GM23338 (cell line): ENCODE measurements around the gene HTR4. TPM values are rescaled to one million over a fixed set of nuclear protein-coding genes. Genes with fewer than 3 reads are reported as not detected.

Source experiments
- ATAC-seq: fragments of 200-7000 bp; cut with Tn5 transposase; 3 replicates; pipeline ENCODE4 v1.9.1; 2020
- DNase-seq: peaks from one replicate; pipeline ENCODE4 v3.0.0-alpha.2; 2015; ENCODE audit warnings: low spot score
- H2AFZ ChIP-seq: fragments of 200-600 bp; sonication (generic); 2 replicates; pipeline ENCODE4 v1.8.0; 2016; ENCODE audit warnings: antibody characterized with exemption, mild to moderate bottlenecking, moderate library complexity
- H3F3A ChIP-seq: fragments of 200-600 bp; sonication (generic); replicated peaks from 2 replicates; pipeline ENCODE4 v1.8.0; 2017; ENCODE audit warnings: antibody characterized with exemption, mixed run types, low read depth
- H3K27ac ChIP-seq: fragments of 200-600 bp; sonication (generic); 2 replicates; pipeline ENCODE4 v1.6.1; 2016; ENCODE audit warnings: low read depth
- H3K27me3 ChIP-seq: fragments of 200-600 bp; sonication (generic); 2 replicates; pipeline ENCODE4 v1.8.0; 2016; ENCODE audit warnings: mild to moderate bottlenecking, mixed run types, moderate library complexity; ENCODE audit not compliant: insufficient read depth
- H3K36me3 ChIP-seq: fragments of 200-600 bp; sonication (generic); 2 replicates; pipeline ENCODE4 v1.8.0; 2016; ENCODE audit warnings: mild to moderate bottlenecking; ENCODE audit not compliant: insufficient read depth
- H3K4me1 ChIP-seq: fragments of 200-600 bp; sonication (generic); 2 replicates; pipeline ENCODE4 v1.8.0; 2016; ENCODE audit warnings: mild to moderate bottlenecking, moderate library complexity; ENCODE audit not compliant: insufficient read depth
- H3K4me2 ChIP-seq: fragments of 200-600 bp; sonication (generic); 2 replicates; pipeline ENCODE4 v1.7.1; 2017; ENCODE audit warnings: mixed run types
- H3K4me3 ChIP-seq: fragments of 200-600 bp; sonication (generic); 2 replicates; pipeline ENCODE4 v1.6.1; 2016; ENCODE audit warnings: mixed run types
- H3K79me2 ChIP-seq: fragments of 200-600 bp; sonication (generic); replicated peaks from 2 replicates; pipeline ENCODE4 v1.8.0; 2017; ENCODE audit warnings: mild to moderate bottlenecking; ENCODE audit not compliant: insufficient read depth
- H3K9me2 ChIP-seq: fragments of 200-600 bp; sonication (generic); 2 replicates; pipeline ENCODE4 v1.8.0; 2017; ENCODE audit not compliant: insufficient read depth
- H4K20me1 ChIP-seq: fragments of 200-600 bp; sonication (generic); replicated peaks from 2 replicates; pipeline ENCODE4 v1.8.0; 2017; ENCODE audit warnings: mild to moderate bottlenecking; ENCODE audit not compliant: insufficient read depth
- H3K27ac Mint-ChIP-seq: 2 replicates; pipeline ENCODE4 v1.8.0; 2020; ENCODE audit warnings: inconsistent platforms, mild to moderate bottlenecking, moderate library complexity, mixed read lengths
- H3K27me3 Mint-ChIP-seq: 3 replicates; pipeline ENCODE4 v1.8.0; 2022; ENCODE audit warnings: low read depth, mild to moderate bottlenecking, moderate library complexity, mixed read lengths, inconsistent platforms; ENCODE audit not compliant: insufficient read depth, poor library complexity
- H3K36me3 Mint-ChIP-seq: 3 replicates; pipeline ENCODE4 v1.8.0; 2021; ENCODE audit warnings: low read depth, mild to moderate bottlenecking, inconsistent platforms, moderate library complexity, mixed read lengths
- H3K4me1 Mint-ChIP-seq: 3 replicates; pipeline ENCODE4 v1.8.0; 2020; ENCODE audit warnings: mild to moderate bottlenecking, inconsistent platforms, mixed read lengths
- H3K4me3 Mint-ChIP-seq: 3 replicates; pipeline ENCODE4 v1.8.0; 2021; ENCODE audit warnings: moderate library complexity, mild to moderate bottlenecking, inconsistent platforms, mixed read lengths
- H3K9me3 Mint-ChIP-seq: 3 replicates; pipeline ENCODE4 v1.8.0; 2020; ENCODE audit warnings: moderate library complexity, mild to moderate bottlenecking, inconsistent platforms, mixed read lengths
- EZH2 ChIP-seq: fragments of 200-600 bp; sonication (generic); IDR thresholded peaks from one replicate; pipeline ENCODE4 v1.8.0; 2017; ENCODE audit warnings: antibody characterized with exemption, mild to moderate bottlenecking, low read depth; ENCODE audit not compliant: unreplicated experiment
- EZH2phosphoT487 ChIP-seq: fragments of 200-600 bp; sonication (generic); IDR thresholded peaks from one replicate; pipeline ENCODE4 v1.8.1; 2018; ENCODE audit warnings: antibody characterized with exemption; ENCODE audit not compliant: unreplicated experiment
- JUNB ChIP-seq: IDR thresholded peaks from one replicate; pipeline ENCODE4 v1.6.1; 2016; ENCODE audit warnings: antibody characterized with exemption; ENCODE audit not compliant: unreplicated experiment
- NANOG ChIP-seq: IDR thresholded peaks from 2 replicates; pipeline ENCODE4 v1.6.1; 2016; ENCODE audit warnings: antibody characterized with exemption, borderline replicate concordance
- STAT1 ChIP-seq: IDR thresholded peaks from one replicate; pipeline ENCODE4 v1.6.1; 2016; ENCODE audit warnings: antibody characterized with exemption; ENCODE audit not compliant: unreplicated experiment
- polyA plus RNA-seq: library from polyadenylated mRNA; unstranded; fragments of >200 nt; fragmentation: Nextera tagmentation; extraction: Ambion mirVana; gene quantifications from 2 replicates; pipeline ENCODE4 v1.2.1, GENCODE V29; 2016
- total RNA-seq: library from RNA; depleted of rRNA; stranded (reverse); fragments of >200 nt; shearing (Covaris generic); gene quantifications from 2 replicates; pipeline ENCODE4 v1.2.3, GENCODE V29; 2014
- TF ChIP-seq, protein P1 (sequence below): fragments of 250-450 bp; sonication (Bioruptor Pico); IDR thresholded peaks from 2 replicates; pipeline ENCODE4 v1.5.0; 2020; ENCODE audit warnings: mild to moderate bottlenecking, moderate library complexity
- TF ChIP-seq, protein P2 (sequence below): IDR thresholded peaks from 2 replicates; pipeline ENCODE4 v1.6.1; 2016; ENCODE audit warnings: antibody characterized with exemption
- TF ChIP-seq, protein P3 (sequence below): IDR thresholded peaks from one replicate; pipeline ENCODE4 v1.6.1; 2018; ENCODE audit warnings: antibody characterized with exemption; ENCODE audit not compliant: unreplicated experiment
- TF ChIP-seq, protein P4 (sequence below), 2 experiments: fragments of 200-600 bp in 1 of 2; sonication (generic) in 1 of 2; conservative IDR thresholded peaks; 2 replicates each; pipeline versions ENCODE4 v1.5.1 to v1.6.1; 2016 to 2017; ENCODE audit warnings: antibody characterized with exemption in 2 of 2, low read depth in 2 of 2, mild to moderate bottlenecking in 2 of 2, moderate library complexity in 1 of 2

HTR4 gene
- total and polyA plus RNA-seq, 2 experiments from 2014 or later, result 0.10 TPM; not detected in 1

DNA sequence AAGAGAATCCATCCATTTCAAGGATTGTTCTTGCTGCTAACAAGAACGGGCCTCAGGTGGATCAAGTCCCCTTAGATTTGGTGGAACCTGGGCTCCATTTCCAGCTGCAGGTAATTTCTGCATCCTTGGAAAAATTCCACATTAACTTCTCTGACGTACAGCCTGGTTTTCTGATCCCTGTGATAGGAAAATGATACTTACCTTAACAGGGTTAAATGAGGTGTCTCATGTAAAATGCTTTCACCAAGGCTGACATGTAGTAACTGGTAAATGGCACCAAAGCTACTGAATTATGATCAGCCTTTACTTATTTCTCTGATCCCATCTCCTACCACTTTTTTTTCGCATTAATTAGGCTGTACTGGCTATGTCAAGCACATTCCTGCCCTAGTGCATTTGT lies 176.9 kb downstream of the HTR4 start (continued):
- TF ChIP-seq, protein P1, sequence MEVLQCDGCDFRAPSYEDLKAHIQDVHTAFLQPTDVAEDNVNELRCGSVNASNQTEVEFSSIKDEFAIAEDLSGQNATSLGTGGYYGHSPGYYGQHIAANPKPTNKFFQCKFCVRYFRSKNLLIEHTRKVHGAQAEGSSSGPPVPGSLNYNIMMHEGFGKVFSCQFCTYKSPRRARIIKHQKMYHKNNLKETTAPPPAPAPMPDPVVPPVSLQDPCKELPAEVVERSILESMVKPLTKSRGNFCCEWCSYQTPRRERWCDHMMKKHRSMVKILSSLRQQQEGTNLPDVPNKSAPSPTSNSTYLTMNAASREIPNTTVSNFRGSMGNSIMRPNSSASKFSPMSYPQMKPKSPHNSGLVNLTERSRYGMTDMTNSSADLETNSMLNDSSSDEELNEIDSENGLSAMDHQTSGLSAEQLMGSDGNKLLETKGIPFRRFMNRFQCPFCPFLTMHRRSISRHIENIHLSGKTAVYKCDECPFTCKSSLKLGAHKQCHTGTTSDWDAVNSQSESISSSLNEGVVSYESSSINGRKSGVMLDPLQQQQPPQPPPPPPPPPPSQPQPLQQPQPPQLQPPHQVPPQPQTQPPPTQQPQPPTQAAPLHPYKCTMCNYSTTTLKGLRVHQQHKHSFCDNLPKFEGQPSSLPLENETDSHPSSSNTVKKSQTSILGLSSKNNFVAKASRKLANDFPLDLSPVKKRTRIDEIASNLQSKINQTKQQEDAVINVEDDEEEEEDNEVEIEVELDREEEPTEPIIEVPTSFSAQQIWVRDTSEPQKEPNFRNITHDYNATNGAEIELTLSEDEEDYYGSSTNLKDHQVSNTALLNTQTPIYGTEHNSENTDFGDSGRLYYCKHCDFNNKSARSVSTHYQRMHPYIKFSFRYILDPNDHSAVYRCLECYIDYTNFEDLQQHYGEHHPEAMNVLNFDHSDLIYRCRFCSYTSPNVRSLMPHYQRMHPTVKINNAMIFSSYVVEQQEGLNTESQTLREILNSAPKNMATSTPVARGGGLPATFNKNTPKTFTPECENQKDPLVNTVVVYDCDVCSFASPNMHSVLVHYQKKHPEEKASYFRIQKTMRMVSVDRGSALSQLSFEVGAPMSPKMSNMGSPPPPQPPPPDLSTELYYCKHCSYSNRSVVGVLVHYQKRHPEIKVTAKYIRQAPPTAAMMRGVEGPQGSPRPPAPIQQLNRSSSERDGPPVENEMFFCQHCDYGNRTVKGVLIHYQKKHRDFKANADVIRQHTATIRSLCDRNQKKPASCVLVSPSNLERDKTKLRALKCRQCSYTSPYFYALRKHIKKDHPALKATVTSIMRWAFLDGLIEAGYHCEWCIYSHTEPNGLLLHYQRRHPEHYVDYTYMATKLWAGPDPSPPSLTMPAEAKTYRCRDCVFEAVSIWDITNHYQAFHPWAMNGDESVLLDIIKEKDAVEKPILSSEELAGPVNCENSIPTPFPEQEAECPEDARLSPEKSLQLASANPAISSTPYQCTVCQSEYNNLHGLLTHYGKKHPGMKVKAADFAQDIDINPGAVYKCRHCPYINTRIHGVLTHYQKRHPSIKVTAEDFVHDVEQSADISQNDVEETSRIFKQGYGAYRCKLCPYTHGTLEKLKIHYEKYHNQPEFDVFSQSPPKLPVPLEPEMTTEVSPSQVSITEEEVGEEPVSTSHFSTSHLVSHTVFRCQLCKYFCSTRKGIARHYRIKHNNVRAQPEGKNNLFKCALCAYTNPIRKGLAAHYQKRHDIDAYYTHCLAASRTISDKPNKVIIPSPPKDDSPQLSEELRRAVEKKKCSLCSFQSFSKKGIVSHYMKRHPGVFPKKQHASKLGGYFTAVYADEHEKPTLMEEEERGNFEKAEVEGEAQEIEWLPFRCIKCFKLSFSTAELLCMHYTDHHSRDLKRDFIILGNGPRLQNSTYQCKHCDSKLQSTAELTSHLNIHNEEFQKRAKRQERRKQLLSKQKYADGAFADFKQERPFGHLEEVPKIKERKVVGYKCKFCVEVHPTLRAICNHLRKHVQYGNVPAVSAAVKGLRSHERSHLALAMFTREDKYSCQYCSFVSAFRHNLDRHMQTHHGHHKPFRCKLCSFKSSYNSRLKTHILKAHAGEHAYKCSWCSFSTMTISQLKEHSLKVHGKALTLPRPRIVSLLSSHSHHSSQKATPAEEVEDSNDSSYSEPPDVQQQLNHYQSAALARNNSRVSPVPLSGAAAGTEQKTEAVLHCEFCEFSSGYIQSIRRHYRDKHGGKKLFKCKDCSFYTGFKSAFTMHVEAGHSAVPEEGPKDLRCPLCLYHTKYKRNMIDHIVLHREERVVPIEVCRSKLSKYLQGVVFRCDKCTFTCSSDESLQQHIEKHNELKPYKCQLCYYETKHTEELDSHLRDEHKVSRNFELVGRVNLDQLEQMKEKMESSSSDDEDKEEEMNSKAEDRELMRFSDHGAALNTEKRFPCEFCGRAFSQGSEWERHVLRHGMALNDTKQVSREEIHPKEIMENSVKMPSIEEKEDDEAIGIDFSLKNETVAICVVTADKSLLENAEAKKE (CRISPR knock-in tag), result no peak
- TF ChIP-seq, protein P2, sequence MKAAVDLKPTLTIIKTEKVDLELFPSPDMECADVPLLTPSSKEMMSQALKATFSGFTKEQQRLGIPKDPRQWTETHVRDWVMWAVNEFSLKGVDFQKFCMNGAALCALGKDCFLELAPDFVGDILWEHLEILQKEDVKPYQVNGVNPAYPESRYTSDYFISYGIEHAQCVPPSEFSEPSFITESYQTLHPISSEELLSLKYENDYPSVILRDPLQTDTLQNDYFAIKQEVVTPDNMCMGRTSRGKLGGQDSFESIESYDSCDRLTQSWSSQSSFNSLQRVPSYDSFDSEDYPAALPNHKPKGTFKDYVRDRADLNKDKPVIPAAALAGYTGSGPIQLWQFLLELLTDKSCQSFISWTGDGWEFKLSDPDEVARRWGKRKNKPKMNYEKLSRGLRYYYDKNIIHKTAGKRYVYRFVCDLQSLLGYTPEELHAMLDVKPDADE, result no peak
- TF ChIP-seq JUNB, result no peak

DNA sequence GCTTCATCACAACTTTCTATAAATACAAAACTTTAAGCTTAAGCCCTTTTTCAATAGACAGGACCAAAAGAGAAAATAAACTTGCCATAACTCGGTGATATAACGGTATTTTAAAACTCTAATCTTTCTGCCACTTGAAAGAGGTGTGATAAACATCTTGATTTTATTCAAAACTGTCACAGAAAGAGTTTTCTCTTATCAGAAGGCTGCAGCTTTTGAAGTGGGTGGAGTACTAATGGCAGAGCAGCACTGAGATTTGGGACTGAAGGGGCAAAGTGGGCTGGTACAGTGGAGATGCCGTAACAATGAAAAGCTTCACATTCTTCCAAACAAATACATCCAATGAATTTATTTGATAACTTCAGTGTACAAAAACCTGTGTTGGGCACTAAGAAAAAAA lies 178.0 kb downstream of the HTR4 start:
- no peak for DNase-seq
- no peak overlapping the region for H2AFZ ChIP-seq
- H3K79me2 ChIP-seq, result no peaks in the 10 kb centered on the region
- H3K4me3 Mint-ChIP-seq, result no peak overlapping the region
- H3K4me2 ChIP-seq, result no peak overlapping the region
- H3K4me3 ChIP-seq, result no peak overlapping the region
- no peaks in the 10 kb centered on the region for H3K36me3 Mint-ChIP-seq
- no peaks in the 10 kb centered on the region for H3K36me3 ChIP-seq
- no peaks in the 10 kb centered on the region for H3K9me2 ChIP-seq
- H3K9me3 Mint-ChIP-seq, result no peaks in the 10 kb centered on the region
- H3K27ac ChIP-seq, result no peak overlapping the region
- H3K27me3 Mint-ChIP-seq, result no peaks in the 10 kb centered on the region
- H3K27me3 ChIP-seq, result no peaks in the 10 kb centered on the region
- H3F3A ChIP-seq, result no peaks in the 10 kb centered on the region
- ATAC-seq, result no peak
- no peaks in the 10 kb centered on the region for H4K20me1 ChIP-seq
- no peaks in the 10 kb centered on the region for H3K4me1 ChIP-seq
- H3K4me1 Mint-ChIP-seq, result no peaks in the 10 kb centered on the region
- H3K27ac Mint-ChIP-seq, result no peak overlapping the region
- TF ChIP-seq EZH2phosphoT487, result no peak
- TF ChIP-seq, protein P3, sequence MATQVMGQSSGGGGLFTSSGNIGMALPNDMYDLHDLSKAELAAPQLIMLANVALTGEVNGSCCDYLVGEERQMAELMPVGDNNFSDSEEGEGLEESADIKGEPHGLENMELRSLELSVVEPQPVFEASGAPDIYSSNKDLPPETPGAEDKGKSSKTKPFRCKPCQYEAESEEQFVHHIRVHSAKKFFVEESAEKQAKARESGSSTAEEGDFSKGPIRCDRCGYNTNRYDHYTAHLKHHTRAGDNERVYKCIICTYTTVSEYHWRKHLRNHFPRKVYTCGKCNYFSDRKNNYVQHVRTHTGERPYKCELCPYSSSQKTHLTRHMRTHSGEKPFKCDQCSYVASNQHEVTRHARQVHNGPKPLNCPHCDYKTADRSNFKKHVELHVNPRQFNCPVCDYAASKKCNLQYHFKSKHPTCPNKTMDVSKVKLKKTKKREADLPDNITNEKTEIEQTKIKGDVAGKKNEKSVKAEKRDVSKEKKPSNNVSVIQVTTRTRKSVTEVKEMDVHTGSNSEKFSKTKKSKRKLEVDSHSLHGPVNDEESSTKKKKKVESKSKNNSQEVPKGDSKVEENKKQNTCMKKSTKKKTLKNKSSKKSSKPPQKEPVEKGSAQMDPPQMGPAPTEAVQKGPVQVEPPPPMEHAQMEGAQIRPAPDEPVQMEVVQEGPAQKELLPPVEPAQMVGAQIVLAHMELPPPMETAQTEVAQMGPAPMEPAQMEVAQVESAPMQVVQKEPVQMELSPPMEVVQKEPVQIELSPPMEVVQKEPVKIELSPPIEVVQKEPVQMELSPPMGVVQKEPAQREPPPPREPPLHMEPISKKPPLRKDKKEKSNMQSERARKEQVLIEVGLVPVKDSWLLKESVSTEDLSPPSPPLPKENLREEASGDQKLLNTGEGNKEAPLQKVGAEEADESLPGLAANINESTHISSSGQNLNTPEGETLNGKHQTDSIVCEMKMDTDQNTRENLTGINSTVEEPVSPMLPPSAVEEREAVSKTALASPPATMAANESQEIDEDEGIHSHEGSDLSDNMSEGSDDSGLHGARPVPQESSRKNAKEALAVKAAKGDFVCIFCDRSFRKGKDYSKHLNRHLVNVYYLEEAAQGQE, result no peak
- TF ChIP-seq, protein P4, sequence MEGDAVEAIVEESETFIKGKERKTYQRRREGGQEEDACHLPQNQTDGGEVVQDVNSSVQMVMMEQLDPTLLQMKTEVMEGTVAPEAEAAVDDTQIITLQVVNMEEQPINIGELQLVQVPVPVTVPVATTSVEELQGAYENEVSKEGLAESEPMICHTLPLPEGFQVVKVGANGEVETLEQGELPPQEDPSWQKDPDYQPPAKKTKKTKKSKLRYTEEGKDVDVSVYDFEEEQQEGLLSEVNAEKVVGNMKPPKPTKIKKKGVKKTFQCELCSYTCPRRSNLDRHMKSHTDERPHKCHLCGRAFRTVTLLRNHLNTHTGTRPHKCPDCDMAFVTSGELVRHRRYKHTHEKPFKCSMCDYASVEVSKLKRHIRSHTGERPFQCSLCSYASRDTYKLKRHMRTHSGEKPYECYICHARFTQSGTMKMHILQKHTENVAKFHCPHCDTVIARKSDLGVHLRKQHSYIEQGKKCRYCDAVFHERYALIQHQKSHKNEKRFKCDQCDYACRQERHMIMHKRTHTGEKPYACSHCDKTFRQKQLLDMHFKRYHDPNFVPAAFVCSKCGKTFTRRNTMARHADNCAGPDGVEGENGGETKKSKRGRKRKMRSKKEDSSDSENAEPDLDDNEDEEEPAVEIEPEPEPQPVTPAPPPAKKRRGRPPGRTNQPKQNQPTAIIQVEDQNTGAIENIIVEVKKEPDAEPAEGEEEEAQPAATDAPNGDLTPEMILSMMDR (conservative IDR thresholded peaks at IDR 0.05; ENCODE audit: low read depth in 2 of 2), result no peak
- TF ChIP-seq EZH2, result no peak
- no peak for TF ChIP-seq NANOG
- TF ChIP-seq STAT1, result no peak
- TF ChIP-seq, protein P2, result no peak
